ENCODE measurements around the gene HSD17B14. TPM values are rescaled to one million over a fixed set of nuclear protein-coding genes. Genes with fewer than 3 reads are reported as not detected.
"Not testable (repeated sequence)": the region's sequence is repeated elsewhere in the genome, so short reads cannot be mapped to it uniquely, and the experiment has no call there.

The HSD17B14 gene
- total RNA-seq, 4 donors from 2014 or later = 5.6 to 31.9 (median 8.7) TPM

DNA sequence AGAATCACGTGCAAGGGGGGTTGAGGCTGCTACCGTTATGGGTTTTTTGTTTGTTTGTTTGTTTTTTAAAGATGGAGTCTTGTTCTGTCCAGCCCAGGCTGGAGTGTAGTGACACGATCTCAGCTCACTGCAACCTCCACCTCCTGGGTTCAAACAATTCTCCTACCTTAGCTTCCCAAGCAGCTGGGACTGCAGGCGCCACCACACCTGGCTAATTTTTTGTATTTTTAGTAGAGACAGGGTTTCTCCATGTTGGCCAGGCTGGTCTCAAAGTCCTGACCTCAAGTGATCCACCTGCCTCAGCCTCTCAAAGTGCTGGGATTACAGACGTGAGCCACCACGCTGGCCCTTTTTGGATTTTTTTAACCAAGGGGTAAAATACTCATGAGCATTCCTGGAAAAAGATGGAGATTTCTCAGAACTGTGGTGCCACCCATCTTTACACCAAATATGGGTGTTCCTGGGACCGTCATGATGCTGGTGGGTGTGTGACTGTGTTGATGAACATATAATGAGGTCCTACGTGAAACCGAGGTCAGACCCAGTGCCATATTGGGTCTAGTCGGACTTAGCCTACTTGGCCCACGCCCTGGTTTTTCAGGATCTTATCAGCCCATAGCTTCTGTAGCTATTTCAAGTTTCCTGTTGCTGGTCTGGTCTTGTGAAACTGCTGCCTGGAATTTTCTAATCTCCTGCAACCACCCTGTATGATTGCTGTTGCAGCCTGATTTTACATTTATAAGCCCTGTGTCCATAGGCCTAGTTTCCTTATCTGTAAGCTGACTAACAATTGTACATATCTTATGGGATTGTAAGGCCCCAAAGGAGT lies 42.1 kb upstream of the HSD17B14 start:
- H3K36me3 ChIP-seq = no peaks in the 10 kb centered on the region
- H3K9me3 ChIP-seq = no peaks in the 10 kb centered on the region
- H3K27me3 ChIP-seq = no peaks in the 10 kb centered on the region
- no peak for TF ChIP-seq POLR2A (IDR thresholded peaks at IDR 0.05)
- TF ChIP-seq, protein P1, sequence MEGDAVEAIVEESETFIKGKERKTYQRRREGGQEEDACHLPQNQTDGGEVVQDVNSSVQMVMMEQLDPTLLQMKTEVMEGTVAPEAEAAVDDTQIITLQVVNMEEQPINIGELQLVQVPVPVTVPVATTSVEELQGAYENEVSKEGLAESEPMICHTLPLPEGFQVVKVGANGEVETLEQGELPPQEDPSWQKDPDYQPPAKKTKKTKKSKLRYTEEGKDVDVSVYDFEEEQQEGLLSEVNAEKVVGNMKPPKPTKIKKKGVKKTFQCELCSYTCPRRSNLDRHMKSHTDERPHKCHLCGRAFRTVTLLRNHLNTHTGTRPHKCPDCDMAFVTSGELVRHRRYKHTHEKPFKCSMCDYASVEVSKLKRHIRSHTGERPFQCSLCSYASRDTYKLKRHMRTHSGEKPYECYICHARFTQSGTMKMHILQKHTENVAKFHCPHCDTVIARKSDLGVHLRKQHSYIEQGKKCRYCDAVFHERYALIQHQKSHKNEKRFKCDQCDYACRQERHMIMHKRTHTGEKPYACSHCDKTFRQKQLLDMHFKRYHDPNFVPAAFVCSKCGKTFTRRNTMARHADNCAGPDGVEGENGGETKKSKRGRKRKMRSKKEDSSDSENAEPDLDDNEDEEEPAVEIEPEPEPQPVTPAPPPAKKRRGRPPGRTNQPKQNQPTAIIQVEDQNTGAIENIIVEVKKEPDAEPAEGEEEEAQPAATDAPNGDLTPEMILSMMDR (IDR thresholded peaks at IDR 0.05) = no peak
- H3K4me3 ChIP-seq = no peak overlapping the region
- DNase-seq = no peak
- intact Hi-C loops (cut with DNase I; ENCODE audit: low total_unique reads) = no loop called here
- H3K4me1 ChIP-seq = peaks cover 6 to 8% of the 10 kb centered on the region in 2 donors
- peak overlapping the region; percentile 16 to 44 for H3K27ac ChIP-seq

DNA sequence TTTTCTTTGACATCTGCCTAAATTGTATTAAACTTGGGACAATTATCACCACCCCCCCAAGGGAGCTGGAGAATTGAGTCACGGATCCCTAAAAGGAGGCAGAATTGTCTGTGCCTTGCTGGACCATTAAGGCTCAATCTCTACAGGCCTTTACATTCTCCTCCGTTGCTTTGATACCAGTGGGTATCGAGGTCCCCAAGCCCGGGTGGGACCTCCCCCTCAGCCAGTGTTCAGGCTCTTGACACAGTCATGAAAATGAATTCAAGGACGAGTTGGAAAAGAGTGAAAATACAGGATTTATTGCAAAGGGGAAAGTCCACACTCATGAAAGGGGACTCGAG lies 41.5 kb upstream of the HSD17B14 start:
- TF ChIP-seq, protein P1 (IDR thresholded peaks at IDR 0.05) = no peak
- no peak for TF ChIP-seq POLR2A (IDR thresholded peaks at IDR 0.05)
- H3K27me3 ChIP-seq = no peaks in the 10 kb centered on the region
- intact Hi-C loops (cut with DNase I; ENCODE audit: low total_unique reads) = no loop called here
- H3K27ac ChIP-seq = peak overlapping the region; percentile 16 to 44
- H3K36me3 ChIP-seq = no peaks in the 10 kb centered on the region
- H3K9me3 ChIP-seq = no peaks in the 10 kb centered on the region
- H3K4me1 ChIP-seq = peaks cover 6 to 8% of the 10 kb centered on the region in 2 donors
- H3K4me3 ChIP-seq = no peak overlapping the region
- DNase-seq = no peak

DNA sequence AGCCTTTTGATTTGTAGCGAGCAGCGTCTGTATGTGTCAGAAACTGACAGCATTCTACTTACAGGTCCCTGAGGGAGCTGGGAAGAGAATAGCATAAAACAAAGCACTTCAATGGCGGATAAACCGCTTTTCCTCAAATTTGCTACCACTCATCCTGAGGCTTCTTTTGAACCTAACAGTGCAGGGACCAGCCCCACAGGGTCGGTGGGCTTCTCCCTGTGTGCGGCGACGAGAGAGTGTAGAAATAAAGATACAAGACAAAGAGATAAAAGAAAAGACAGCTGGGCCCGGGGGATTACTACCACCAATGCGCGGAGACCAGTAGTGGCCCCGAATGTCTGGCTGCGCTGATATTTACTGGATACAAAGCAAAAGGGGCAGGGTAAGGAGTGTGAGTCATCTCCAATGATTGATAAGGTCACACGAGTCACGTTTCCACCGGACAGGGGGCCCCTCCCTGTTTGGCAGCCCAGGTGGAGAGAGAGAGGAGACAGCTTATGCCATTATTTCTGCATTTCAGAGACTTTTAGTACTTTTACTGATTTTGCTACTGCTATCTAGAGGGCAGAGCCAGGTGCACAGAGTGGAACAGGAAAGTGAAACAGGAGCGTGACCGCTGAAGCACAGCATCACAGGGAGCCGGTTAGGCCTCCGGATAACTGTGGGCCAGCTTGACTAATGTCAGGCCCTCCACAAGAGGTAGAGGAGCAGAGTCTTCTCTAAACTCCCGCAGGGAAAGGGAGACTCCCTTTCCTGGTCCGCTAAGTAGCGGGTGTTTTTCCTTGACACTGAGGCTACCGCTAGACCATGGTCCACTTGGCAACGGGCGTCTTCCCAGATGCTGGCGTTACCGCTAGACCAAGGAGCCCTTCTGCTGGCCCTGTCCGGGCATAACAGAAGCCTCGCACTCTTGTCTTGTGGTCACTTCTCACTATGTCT lies 40.0 kb upstream of the HSD17B14 start:
- H3K4me1 ChIP-seq; H3K27me3 ChIP-seq; H3K9me3 ChIP-seq; H3K36me3 ChIP-seq; intact Hi-C loops (cut with DNase I; ENCODE audit: low total_unique reads): not testable (repeated sequence)
- peak overlapping the region; percentile 100 for H3K27ac ChIP-seq
- H3K4me3 ChIP-seq = peak overlapping the region in 1 of 2 donors; percentile 95
- peak in 1 of 2 donors; percentile 24 for DNase-seq

DNA sequence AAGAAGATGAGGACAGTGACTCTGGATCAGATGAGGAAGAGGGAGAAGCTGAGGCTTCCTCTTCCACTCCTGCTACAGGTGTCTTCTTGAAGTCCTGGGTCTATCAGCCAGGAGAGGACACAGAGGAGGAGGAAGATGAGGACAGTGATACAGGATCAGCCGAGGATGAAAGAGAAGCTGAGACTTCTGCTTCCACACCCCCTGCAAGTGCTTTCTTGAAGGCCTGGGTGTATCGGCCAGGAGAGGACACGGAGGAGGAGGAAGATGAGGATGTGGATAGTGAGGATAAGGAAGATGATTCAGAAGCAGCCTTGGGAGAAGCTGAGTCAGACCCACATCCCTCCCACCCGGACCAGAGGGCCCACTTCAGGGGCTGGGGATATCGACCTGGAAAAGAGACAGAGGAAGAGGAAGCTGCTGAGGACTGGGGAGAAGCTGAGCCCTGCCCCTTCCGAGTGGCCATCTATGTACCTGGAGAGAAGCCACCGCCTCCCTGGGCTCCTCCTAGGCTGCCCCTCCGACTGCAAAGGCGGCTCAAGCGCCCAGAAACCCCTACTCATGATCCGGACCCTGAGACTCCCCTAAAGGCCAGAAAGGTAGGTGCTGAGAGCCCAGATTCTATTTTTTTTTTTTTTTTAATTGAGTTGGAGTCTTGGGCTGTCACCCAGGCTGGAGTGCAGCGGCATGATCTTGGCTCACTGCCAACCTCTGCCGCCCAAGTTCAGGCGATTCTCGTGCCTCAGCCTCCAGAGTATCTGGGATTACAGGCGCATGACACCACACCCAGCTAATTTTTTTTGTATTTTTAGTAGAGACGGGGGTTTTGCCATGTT lies 38.2 kb upstream of the HSD17B14 start:
- peak; percentile 47 to 49 for DNase-seq
- intact Hi-C loops (cut with DNase I; ENCODE audit: low total_unique reads) = no loop called here
- H3K4me1 ChIP-seq = peaks cover 6 to 8% of the 10 kb centered on the region in 2 donors

More for the DNA sequence above, 38.2 kb upstream of the HSD17B14 start:
- TF ChIP-seq, protein P1 (IDR thresholded peaks at IDR 0.05) = no peak
- TF ChIP-seq POLR2A (IDR thresholded peaks at IDR 0.05) = no peak
- Histone ChIP-seq H3K27me3 (no peaks in the 10 kb centered on the region), H3K4me3 (peak overlapping the region; percentile 95 to 100), H3K9me3 (no peaks in the 10 kb centered on the region), H3K36me3 (no peaks in the 10 kb centered on the region), H3K27ac (peak overlapping the region; percentile 100)

Measured in uterus (tissue), 4 donors.